Testis (tissue), 3 donors: ENCODE data around the gene HLA-DRB1. TPM values are rescaled to one million over a fixed set of nuclear protein-coding genes. Genes with fewer than 3 reads are reported as not detected.
"Not testable (repeated sequence)": the region's sequence is repeated elsewhere in the genome, so short reads cannot be mapped to it uniquely, and the experiment has no call there.

Experiments
- DNase-seq: peaks from one replicate; pipeline ENCODE4 v3.0.0-alpha.2; 2019
- H3K27ac ChIP-seq, 2 donors: fragments of 200-600 bp; sonication (generic); one replicate each; pipeline ENCODE4 v1.5.1; 2019
- H3K27me3 ChIP-seq: fragments of 200-600 bp; sonication (generic); one replicate; pipeline ENCODE4 v1.5.1; 2019
- H3K36me3 ChIP-seq: fragments of 200-600 bp; sonication (generic); one replicate; pipeline ENCODE4 v1.5.1; 2017; ENCODE audit warnings: low read depth; ENCODE audit errors: missing control alignments
- H3K4me1 ChIP-seq: fragments of 200-600 bp; sonication (generic); one replicate; pipeline ENCODE4 v1.5.1; 2019
- H3K4me3 ChIP-seq, 2 donors: fragments of 200-600 bp; sonication (generic); one replicate each; pipeline ENCODE4 v1.5.1; 2017 to 2019
- H3K9me3 ChIP-seq: fragments of 200-600 bp; sonication (generic); one replicate; pipeline ENCODE4 v1.5.1; 2017
- POLR2A ChIP-seq: fragments of 450-650 bp; IDR thresholded peaks from one replicate; pipeline ENCODE4 v1.6.1; 2017; ENCODE audit warnings: antibody characterized with exemption, mild to moderate bottlenecking, moderate library complexity
- WGBS, 2 donors: methylation state at CpG; one replicate each; pipeline ENCODE4 v1.1.5; 2018; 5-methylcytosine and 5-hydroxymethylcytosine counted together
- intact Hi-C: fragments of 100-400 bp; cut with DNase I; formaldehyde crosslinking; loops from one replicate; pipeline ENCODE4 v1.15.1; 2023; ENCODE audit warnings: low total_unique reads
- polyA plus RNA-seq: library from polyadenylated mRNA; stranded (reverse); fragments of 350-450 nt; fragmentation: Illumina TruSeq; extraction: RNeasy Lipid Tissue Mini Kit (QIAGEN cat#74804); gene quantifications from one replicate; pipeline ENCODE4 v1.2.3, GENCODE V29; 2014; ENCODE audit warnings: low read depth, low replicate concordance; ENCODE audit not compliant: insufficient read depth
- total RNA-seq, 2 donors: library from RNA; depleted of rRNA; stranded (reverse); fragments of >200 nt; gene quantifications; one replicate each; pipeline ENCODE4 v1.2.3, GENCODE V29; 2016
- TF ChIP-seq, protein P1 (sequence below), 3 experiments: fragments of 450-650 bp in 2 of 3; fragments of 200-600 bp in 1 of 3; sonication (generic) in 1 of 3; IDR thresholded peaks; one replicate each; pipeline ENCODE4 v1.5.1; 2016 to 2019; ENCODE audit warnings: antibody characterized with exemption in 3 of 3, mild to moderate bottlenecking in 2 of 3, moderate library complexity in 1 of 3

Gene HLA-DRB1
- total and polyA plus RNA-seq, 3 donors from 2014 or later: 9.5 to 135 (median 12.0) TPM

DNA sequence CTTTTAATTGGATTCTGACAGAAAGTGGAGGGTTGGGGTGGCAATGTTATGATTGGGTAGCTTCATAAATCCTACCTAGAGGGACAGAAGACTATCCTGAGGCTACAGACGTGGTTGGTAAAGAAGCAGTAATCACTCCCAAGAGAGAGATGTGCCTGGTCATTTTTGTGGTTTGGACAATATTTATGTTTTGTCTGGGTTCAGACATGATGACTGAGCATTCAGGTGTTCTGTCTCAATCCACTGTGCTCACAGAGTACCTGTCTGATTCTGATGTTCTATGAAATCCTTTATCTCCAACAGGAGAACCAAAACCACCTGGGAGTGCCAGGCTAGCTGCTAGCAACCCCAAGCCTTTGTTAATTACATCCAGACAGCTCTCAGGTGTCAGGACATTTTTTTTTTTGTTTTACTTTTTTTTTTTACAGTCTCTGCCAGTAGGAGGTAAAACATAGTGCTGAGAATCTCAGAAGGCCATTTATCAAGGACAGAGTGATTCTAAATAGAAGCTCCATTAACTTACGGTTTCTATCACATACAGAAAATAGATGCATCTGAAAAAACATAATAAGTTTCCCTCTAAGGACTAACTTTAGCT lies 46.0 kb upstream of the HLA-DRB1 start:
- Histone ChIP-seq H3K9me3 (no peaks in the 10 kb centered on the region), H3K4me1 (no peaks in the 10 kb centered on the region), H3K4me3 (no peak overlapping the region), H3K36me3 (no peaks in the 10 kb centered on the region), H3K27me3 (no peaks in the 10 kb centered on the region), H3K27ac (no peak overlapping the region)
- 36 to 38% methylated on average over 2 of the region's 2 CpGs for WGBS, 2 donors
- TF ChIP-seq, protein P1, sequence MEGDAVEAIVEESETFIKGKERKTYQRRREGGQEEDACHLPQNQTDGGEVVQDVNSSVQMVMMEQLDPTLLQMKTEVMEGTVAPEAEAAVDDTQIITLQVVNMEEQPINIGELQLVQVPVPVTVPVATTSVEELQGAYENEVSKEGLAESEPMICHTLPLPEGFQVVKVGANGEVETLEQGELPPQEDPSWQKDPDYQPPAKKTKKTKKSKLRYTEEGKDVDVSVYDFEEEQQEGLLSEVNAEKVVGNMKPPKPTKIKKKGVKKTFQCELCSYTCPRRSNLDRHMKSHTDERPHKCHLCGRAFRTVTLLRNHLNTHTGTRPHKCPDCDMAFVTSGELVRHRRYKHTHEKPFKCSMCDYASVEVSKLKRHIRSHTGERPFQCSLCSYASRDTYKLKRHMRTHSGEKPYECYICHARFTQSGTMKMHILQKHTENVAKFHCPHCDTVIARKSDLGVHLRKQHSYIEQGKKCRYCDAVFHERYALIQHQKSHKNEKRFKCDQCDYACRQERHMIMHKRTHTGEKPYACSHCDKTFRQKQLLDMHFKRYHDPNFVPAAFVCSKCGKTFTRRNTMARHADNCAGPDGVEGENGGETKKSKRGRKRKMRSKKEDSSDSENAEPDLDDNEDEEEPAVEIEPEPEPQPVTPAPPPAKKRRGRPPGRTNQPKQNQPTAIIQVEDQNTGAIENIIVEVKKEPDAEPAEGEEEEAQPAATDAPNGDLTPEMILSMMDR (IDR thresholded peaks at IDR 0.05): no peak
- no peak for TF ChIP-seq POLR2A
- no peak for DNase-seq
- intact Hi-C loops: no loop called here

DNA sequence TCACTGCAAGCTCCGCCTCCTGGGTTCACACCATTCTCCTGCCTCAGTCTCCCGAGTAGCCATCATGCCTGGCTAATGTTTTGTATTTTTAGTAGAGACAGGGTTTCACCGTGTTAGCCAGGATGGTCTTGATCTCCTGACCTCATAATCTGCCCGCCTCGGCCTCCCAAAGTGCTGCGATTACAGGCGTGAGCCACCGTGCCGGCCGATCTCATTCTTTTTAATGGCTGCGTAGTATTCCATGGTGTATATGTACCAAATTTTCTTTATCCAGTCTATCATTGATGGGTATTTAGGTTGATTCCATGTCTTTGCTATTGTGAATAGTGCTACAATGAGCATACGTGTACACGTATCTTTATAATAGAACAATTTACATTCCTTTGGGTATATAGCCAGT lies 40.1 kb upstream of the HLA-DRB1 start:
- WGBS, 2 donors: 60 to 86% methylated on average over 1 to 13 of the region's 13 CpGs
- intact Hi-C loops, H3K9me3 ChIP-seq, H3K27me3 ChIP-seq, DNase-seq, H3K36me3 ChIP-seq, H3K4me1 ChIP-seq, H3K4me3 ChIP-seq, H3K27ac ChIP-seq: not testable (repeated sequence)

DNA sequence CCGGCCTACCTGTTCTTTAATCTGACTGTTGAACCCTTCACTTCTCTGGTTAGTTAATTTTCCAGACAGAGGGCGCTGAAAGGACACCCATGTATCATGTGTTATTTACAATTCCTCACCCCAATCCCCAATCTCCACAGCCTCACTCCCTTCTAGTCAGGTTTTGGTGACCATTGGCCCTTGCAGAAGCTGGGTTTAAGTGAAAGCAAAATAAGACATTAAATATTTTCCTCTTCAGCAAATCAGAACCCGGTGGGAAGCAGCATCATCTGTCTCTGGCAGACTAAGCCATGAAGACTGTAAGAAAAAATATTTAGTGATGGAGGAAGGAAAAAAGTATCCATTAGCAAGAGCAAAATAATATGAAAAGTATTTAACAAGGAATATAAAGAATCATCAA lies 38.2 kb upstream of the HLA-DRB1 start:
- no peaks in the 10 kb centered on the region for H3K4me1 ChIP-seq
- TF ChIP-seq, protein P1 (IDR thresholded peaks at IDR 0.05): no peak
- TF ChIP-seq POLR2A: no peak
- no peaks in the 10 kb centered on the region for H3K9me3 ChIP-seq
- no peak overlapping the region for H3K27ac ChIP-seq
- intact Hi-C loops: no loop called here
- no peak overlapping the region for H3K4me3 ChIP-seq
- no peaks in the 10 kb centered on the region for H3K27me3 ChIP-seq
- 30 to 61% methylated on average over 3 of the region's 3 CpGs for WGBS, 2 donors
- DNase-seq: peak; percentile 47
- no peaks in the 10 kb centered on the region for H3K36me3 ChIP-seq

DNA sequence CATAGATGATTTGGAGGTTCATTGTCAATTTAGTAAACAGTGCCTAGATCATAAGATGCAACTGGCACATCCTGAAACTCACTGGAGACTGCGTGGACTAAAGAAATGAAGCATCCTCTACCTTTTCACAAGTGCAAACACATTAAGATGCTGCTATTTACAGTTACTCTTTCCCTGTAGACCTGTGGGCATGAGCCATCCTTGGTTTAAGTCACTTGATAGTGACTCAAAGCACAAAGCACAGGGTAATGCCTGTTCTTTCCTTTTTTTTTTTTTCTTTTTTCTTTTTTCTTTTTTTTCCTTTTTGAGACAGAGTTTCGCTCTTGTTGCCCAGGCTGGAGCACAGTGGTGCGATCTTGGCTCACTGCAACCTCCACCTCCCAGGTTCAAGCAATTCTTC lies 37.6 kb upstream of the HLA-DRB1 start:
- WGBS, 2 donors: 0 to 49% methylated on average over 1 to 3 of the region's 3 CpGs
- H3K4me3 ChIP-seq: no peak overlapping the region
- no peaks in the 10 kb centered on the region for H3K4me1 ChIP-seq
- H3K9me3 ChIP-seq: no peaks in the 10 kb centered on the region
- intact Hi-C loops: no loop called here
- H3K27me3 ChIP-seq: no peaks in the 10 kb centered on the region
- no peak for TF ChIP-seq POLR2A
- TF ChIP-seq, protein P1 (IDR thresholded peaks at IDR 0.05): no peak
- no peak for DNase-seq
- H3K36me3 ChIP-seq: no peaks in the 10 kb centered on the region
- H3K27ac ChIP-seq: no peak overlapping the region

DNA sequence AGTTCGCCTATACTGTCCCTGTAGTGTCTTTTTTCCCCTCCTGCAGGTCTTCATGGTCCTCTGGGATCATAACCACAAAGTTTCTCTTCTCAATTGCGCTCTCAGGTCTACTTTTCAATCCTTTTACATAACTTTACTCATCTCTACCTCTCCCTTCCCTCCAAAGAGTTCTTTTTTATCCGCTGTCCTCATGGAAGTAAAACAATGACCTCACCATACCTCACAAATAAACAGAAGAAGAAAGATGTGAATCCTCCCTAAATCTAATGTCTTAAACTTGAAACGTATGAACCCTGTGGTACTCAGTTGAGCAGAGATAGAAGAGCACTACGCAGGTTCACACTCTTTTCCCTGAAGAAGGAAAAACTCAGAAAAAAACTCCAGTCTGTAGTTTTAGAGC lies 35.5 kb upstream of the HLA-DRB1 start:
- H3K9me3 ChIP-seq: no peaks in the 10 kb centered on the region
- WGBS, 2 donors: 17 to 31% methylated on average over 5 of the region's 5 CpGs
- intact Hi-C loops: no loop called here

More for the DNA sequence above, 35.5 kb upstream of the HLA-DRB1 start:
- no peaks in the 10 kb centered on the region for H3K4me1 ChIP-seq
- H3K27ac ChIP-seq: no peak overlapping the region
- no peak for DNase-seq
- no peaks in the 10 kb centered on the region for H3K36me3 ChIP-seq
- no peak overlapping the region for H3K4me3 ChIP-seq
- H3K27me3 ChIP-seq: no peaks in the 10 kb centered on the region
- TF ChIP-seq, protein P1 (IDR thresholded peaks at IDR 0.05): no peak
